HPDE6-E6E7 (cell line): ENCODE results near the gene C1QTNF12.

Experiments used
- DNase-seq: peaks from one replicate; pipeline ENCODE4 v3.0.0; 2011; ENCODE audit warnings: missing footprints; ENCODE audit errors: extremely low spot score

C1QTNF12 gene

GRCh38 chr1:1228596-1229321, 17.8 kb downstream of the C1QTNF12 start:
- DNase-seq, result no peak

GRCh38 chr1:1228187-1228586, 18.3 kb downstream of the C1QTNF12 start:
- DNase-seq, result no peak

- DNase-seq, result no peak
These were observed 19.1 kb downstream of the C1QTNF12 start for GRCh38 chr1:1227386-1227785.

- DNase-seq, result no peak
These were observed 19.8 kb downstream of the C1QTNF12 start for GRCh38 chr1:1226566-1227362.

- no peak for DNase-seq
These were observed 20.6 kb downstream of the C1QTNF12 start for GRCh38 chr1:1225913-1226312.

GRCh38 chr1:1225238-1225845, 21.2 kb downstream of the C1QTNF12 start:
- no peak for DNase-seq

GRCh38 chr1:1223891-1224290, 22.6 kb downstream of the C1QTNF12 start:
- DNase-seq, result no peak

- no peak for DNase-seq
These were observed 23.2 kb downstream of the C1QTNF12 start for GRCh38 chr1:1223321-1223720.

GRCh38 chr1:1222575-1223225, 23.8 kb downstream of the C1QTNF12 start:
- DNase-seq, result no peak

GRCh38 chr1:1221887-1222574, 24.5 kb downstream of the C1QTNF12 start:
- DNase-seq, result no peak

- DNase-seq, result no peak
These were observed 26.3 kb downstream of the C1QTNF12 start for GRCh38 chr1:1220197-1220596.

GRCh38 chr1:1219341-1219740, 27.2 kb downstream of the C1QTNF12 start:
- DNase-seq, result no peak

- no peak for DNase-seq
These were observed 27.9 kb downstream of the C1QTNF12 start for GRCh38 chr1:1218524-1219200.

GRCh38 chr1:1217621-1218523, 28.6 kb downstream of the C1QTNF12 start:
- peak; percentile 88 for DNase-seq

GRCh38 chr1:1216770-1217620, 29.5 kb downstream of the C1QTNF12 start:
- no peak for DNase-seq

GRCh38 chr1:1215881-1216605, 30.5 kb downstream of the C1QTNF12 start:
- DNase-seq, result no peak

- DNase-seq, result no peak
These were observed 31.3 kb downstream of the C1QTNF12 start for GRCh38 chr1:1215080-1215676.
